ENCODE results near the gene CAPN5. TPM values are rescaled to one million over a fixed set of nuclear protein-coding genes. Genes with fewer than 3 reads are reported as not detected.

CAPN5 gene
- total RNA-seq, 4 donors from 2014 or later: 15.9 to 24.5 (median 19.8) TPM

- DNase-seq (ENCODE audit: low spot score in 2 of 2): no peak
- H3K27me3 ChIP-seq: no peaks in the 10 kb centered on the region
- WGBS, 2 donors: 90 to 91% methylated on average over 14 of the region's 14 CpGs
- H3K36me3 ChIP-seq: peaks cover 0 to 28% (median 0%) of the 10 kb centered on the region in 3 donors
- H3K27ac ChIP-seq: no peak overlapping the region
- H3K4me3 ChIP-seq: no peak overlapping the region
- peaks cover 0 to 13% (median 5%) of the 10 kb centered on the region in 4 donors for H3K4me1 ChIP-seq
- no peak for TF ChIP-seq EP300 (IDR thresholded peaks at IDR 0.05)
- TF ChIP-seq POLR2A (IDR thresholded peaks at IDR 0.05): no peak
- TF ChIP-seq, protein P1, sequence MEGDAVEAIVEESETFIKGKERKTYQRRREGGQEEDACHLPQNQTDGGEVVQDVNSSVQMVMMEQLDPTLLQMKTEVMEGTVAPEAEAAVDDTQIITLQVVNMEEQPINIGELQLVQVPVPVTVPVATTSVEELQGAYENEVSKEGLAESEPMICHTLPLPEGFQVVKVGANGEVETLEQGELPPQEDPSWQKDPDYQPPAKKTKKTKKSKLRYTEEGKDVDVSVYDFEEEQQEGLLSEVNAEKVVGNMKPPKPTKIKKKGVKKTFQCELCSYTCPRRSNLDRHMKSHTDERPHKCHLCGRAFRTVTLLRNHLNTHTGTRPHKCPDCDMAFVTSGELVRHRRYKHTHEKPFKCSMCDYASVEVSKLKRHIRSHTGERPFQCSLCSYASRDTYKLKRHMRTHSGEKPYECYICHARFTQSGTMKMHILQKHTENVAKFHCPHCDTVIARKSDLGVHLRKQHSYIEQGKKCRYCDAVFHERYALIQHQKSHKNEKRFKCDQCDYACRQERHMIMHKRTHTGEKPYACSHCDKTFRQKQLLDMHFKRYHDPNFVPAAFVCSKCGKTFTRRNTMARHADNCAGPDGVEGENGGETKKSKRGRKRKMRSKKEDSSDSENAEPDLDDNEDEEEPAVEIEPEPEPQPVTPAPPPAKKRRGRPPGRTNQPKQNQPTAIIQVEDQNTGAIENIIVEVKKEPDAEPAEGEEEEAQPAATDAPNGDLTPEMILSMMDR (IDR thresholded peaks at IDR 0.05): no peak
- no peaks in the 10 kb centered on the region for H3K9me3 ChIP-seq
Observed at GRCh38 chr11:77100166-77101042, 33.6 kb downstream of the CAPN5 start.

GRCh38 chr11:77101043-77101537, 34.3 kb downstream of the CAPN5 start:
- no peak for TF ChIP-seq EP300 (IDR thresholded peaks at IDR 0.05)
- TF ChIP-seq, protein P1 (IDR thresholded peaks at IDR 0.05): peak in 2 of 5 experiments; percentile 12 to 20
- no peak for TF ChIP-seq POLR2A (IDR thresholded peaks at IDR 0.05)
- no peaks in the 10 kb centered on the region for H3K9me3 ChIP-seq
- H3K36me3 ChIP-seq: peaks cover 0 to 26% (median 0%) of the 10 kb centered on the region in 3 donors
- 90 to 91% methylated on average over 5 of the region's 5 CpGs for WGBS, 2 donors
- no peak overlapping the region for H3K4me3 ChIP-seq
- DNase-seq (ENCODE audit: low spot score in 2 of 2): no peak
- H3K4me1 ChIP-seq: peaks cover 0 to 11% (median 3%) of the 10 kb centered on the region in 4 donors
- no peaks in the 10 kb centered on the region for H3K27me3 ChIP-seq
- no peak overlapping the region for H3K27ac ChIP-seq

DNA sequence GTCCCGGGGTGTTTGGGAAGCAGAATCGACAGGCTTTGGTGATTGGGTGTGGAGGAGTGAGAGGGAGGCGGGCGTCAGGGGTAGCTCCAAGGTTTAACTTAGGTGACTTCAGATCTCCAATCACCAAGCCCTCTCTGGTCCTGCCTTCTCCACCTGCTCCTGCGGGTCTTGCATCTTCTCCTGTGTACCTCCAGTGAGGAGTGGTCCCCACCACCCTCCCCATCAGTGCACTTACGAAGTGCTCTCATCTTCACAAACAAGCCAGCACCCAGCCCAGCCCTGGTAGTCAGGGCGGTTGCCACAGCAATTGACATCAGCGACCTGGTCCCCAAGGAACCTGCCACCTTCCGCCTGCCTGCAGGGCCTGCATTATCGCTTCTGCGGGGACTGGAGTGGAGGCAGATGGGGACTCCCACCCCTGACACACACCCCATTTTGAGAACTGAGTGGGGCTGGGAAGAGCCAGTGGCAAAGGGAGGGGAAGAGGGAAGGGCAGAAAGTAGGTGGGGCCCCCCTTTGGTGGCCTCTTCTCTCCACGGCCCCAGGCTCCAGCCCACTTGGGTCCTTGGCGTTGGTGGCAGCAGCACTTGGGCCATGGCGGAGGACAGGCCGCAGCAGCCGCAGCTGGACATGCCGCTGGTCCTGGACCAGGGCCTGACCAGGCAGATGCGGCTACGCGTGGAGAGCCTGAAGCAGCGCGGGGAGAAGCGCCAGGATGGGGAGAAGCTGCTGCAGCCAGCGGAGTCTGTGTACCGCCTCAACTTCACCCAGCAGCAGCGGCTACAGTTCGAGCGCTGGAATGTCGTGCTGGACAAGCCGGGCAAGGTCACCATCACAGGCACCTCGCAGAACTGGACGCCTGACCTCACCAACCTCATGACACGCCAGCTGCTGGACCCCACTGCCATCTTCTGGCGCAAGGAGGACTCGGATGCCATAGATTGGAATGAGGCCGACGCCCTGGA, 35.8 kb downstream of the CAPN5 start, which contains the start of gene OMP:
Gene OMP, plus strand, starts transcription at position 595 of the 965 bp plus-strand sequence. Its CDS starts 0 bp downstream, at position 595.
- WGBS, 2 donors: 92 to 94% methylated on average over 32 to 37 of the region's 37 CpGs
- Histone ChIP-seq H3K4me1 (peaks cover 0 to 19% (median 9%) of the 10 kb centered on the region in 4 donors), H3K9me3 (no peaks in the 10 kb centered on the region), H3K4me3 (no peak within 1 kb of the TSS), H3K27ac (no peak within 1 kb of the TSS), H3K27me3 (no peaks in the 10 kb centered on the region), H3K36me3 (peaks cover 0 to 26% (median 0%) of the 10 kb centered on the region in 3 donors)
- no peak for DNase-seq (ENCODE audit: low spot score in 2 of 2)
- no peak for TF ChIP-seq EP300 (IDR thresholded peaks at IDR 0.05)
- TF ChIP-seq, protein P1 (IDR thresholded peaks at IDR 0.05): no peak
- no peak for TF ChIP-seq POLR2A (IDR thresholded peaks at IDR 0.05)

DNA sequence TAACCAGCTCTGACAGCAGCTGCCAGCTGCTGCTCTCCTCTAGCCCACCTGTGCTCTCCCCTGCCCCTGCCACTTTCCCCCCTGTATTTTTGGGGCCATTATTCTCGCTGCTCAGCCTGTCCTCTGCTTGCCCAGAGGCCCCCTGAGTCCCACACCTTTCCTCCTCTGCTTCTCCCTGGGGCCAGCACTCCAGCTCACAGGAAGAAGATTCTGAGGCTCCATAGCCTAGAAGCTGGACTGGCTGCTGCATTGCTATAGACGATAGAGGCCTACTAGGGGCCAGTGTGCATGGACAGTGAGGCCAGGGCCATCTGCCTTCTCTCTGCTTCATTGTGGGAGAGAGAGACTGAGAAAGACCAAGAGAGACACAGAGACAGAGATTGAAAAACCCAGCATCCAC, 36.5 kb downstream of the CAPN5 start:
- Histone ChIP-seq H3K27me3 (no peaks in the 10 kb centered on the region), H3K36me3 (peaks cover 0 to 26% (median 0%) of the 10 kb centered on the region in 3 donors), H3K4me1 (peaks cover 0 to 27% (median 15%) of the 10 kb centered on the region in 4 donors), H3K27ac (no peak overlapping the region), H3K9me3 (no peaks in the 10 kb centered on the region), H3K4me3 (no peak overlapping the region)
- DNase-seq (ENCODE audit: low spot score in 2 of 2): no peak
- WGBS, 2 donors: 58 to 73% methylated on average over 2 of the region's 2 CpGs
- TF ChIP-seq, protein P1 (IDR thresholded peaks at IDR 0.05): no peak
- TF ChIP-seq POLR2A (IDR thresholded peaks at IDR 0.05) (no peak), EP300 (IDR thresholded peaks at IDR 0.05) (no peak)

Measured in tibial nerve (tissue), 4 donors.